Activated naive CD4-positive, alpha-beta T cell treated with Interleukin-2 at 50 U/mL for 16 hours (primary cell): ENCODE data around the gene CD81.

ENCODE experiments used
- DNase-seq: peaks from one replicate; pipeline ENCODE4 v3.0.0-alpha.2; 2020

CD81 gene

GRCh38 chr11:2408671-2409070 is 31.6 kb downstream of the CD81 start:
- no peak for DNase-seq

- no peak for DNase-seq
Observed at GRCh38 chr11:2409126-2409525, 32.0 kb downstream of the CD81 start.

DNA sequence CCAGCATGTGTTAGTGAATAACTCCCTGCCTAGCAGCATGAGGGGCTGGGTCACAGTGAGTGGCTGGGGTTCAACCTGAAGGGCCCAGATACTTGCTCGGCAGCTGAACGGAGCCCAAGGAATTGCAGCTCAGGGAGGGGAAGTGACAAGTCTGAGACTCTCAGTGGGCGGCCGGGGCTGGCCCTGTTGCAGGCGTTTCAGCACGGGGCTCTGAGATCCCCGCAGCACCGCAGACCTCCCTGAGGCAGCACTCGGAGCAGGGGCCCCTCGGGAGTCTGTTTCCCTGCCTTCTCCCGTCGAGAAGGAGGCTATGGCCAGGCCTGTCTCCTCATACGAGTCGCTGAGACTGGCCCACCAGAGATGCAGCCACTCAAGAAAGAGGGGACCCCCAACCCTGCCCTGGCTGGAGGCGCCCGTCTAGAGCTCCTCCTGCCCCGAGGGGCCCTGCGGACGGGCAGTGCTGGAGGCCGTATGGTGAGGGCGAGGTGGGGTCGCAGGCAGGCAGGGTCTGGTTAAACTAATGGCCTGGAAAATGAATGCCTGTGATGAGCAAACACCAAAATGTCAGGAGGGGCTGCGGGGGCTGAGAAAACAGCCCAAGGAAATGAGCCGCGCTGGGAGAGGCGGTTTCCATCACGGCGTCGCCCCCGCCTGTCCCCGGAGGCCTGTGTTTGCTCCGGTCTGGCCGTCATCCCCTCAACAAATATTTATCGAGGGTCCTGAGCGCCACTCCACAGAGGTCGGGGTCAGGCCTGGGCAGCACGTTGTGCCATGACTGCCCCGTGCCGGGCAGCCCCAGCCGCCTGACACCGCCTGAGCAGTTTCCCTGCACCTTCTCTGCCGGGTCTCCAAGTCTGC is 32.7 kb downstream of the CD81 start:
- DNase-seq = no peak

DNA sequence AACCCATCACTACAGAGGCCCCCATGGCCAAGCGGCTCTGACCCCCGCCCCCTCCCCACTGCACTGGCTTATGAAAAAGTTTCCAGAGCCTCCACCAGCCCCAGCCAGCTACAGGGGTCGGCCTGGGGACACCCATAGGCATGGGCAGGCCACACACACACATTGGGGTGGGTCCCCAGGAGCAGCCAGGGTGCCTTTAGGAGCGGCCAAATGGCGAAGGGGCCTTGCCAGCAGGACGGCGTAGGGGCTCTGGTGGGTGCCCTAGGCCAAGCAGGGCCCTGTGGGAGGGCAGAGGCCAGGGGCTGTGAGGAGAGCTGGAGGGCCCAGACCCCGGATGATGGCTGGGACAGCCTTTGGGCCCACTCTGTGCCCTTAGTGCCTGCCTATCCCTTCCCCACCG is 33.5 kb downstream of the CD81 start:
- no peak for DNase-seq

- no peak for DNase-seq
Observed at GRCh38 chr11:2411446-2412305, 34.6 kb downstream of the CD81 start.

GRCh38 chr11:2412323-2412722 is 35.2 kb downstream of the CD81 start:
- no peak for DNase-seq

DNA sequence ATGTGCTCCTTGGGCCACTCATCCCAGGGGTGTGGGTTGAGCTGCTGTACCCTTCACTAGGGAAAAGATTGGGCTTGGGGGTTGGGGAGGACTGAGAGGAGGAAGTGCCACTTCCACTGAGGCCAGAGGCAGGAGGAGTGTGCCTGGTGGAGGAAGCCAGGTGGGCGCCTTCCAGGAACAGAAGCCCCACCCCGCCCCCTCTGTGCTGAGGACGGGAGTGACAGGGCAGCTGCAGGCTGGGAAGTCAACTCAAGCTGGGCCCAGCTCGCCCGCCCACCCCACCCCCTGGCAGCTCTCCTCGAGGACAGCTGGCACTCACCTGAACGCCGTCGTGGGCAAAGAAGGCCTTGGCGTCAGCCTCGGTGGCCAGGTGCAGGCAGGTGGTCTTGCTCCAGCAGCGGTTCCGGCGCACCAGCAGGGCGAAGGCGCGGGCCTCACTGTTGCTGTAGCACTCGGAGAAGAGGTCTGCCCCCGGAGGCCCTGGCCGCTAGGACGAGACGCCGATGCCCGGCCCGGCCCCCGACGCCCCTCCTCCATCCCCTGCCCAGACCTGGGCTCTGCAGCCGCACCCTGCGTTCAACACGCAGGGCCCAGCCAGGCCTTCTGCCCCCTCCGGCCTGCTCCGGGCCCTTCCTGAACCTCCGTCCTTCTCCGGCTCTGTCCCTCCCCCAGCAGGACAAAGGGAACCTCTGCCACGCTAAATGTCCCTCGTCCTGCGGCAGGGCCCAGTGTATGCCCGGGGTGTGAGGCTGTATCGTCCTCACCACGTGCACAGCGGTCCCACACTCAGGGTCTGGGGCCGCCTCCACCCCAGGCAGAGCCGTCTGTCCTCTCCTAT is 36.9 kb downstream of the CD81 start:
- no peak for DNase-seq

- no peak for DNase-seq
Observed at GRCh38 chr11:2414616-2415015, 37.5 kb downstream of the CD81 start.

DNA sequence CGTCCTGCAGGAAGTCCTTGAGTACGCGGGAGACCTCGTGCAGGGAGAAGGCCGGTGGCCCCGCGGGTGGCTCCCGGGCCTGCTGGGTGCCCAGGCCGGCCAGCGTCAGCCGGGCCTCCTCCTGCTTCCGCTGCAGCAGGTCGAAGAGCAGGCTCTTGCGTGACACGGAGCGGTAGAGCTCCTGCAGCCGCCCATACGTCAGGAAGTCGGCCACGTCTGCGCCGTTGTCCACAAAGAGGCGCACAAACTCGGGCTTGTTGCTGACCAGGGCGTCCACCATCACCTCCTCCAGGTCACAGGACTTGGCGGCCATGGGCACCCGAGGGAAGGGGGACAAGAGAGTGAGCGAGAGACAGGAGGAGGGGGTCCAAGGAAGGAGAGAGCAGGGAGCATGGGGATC is 38.1 kb downstream of the CD81 start:
- no peak for DNase-seq

- DNase-seq = no peak
Observed at GRCh38 chr11:2415601-2416380, 38.7 kb downstream of the CD81 start.

GRCh38 chr11:2416765-2417164 is 39.7 kb downstream of the CD81 start:
- DNase-seq = no peak

GRCh38 chr11:2417856-2418692 is 41.0 kb downstream of the CD81 start:
- DNase-seq = no peak

GRCh38 chr11:2418693-2419360 is 41.7 kb downstream of the CD81 start:
- no peak for DNase-seq

DNA sequence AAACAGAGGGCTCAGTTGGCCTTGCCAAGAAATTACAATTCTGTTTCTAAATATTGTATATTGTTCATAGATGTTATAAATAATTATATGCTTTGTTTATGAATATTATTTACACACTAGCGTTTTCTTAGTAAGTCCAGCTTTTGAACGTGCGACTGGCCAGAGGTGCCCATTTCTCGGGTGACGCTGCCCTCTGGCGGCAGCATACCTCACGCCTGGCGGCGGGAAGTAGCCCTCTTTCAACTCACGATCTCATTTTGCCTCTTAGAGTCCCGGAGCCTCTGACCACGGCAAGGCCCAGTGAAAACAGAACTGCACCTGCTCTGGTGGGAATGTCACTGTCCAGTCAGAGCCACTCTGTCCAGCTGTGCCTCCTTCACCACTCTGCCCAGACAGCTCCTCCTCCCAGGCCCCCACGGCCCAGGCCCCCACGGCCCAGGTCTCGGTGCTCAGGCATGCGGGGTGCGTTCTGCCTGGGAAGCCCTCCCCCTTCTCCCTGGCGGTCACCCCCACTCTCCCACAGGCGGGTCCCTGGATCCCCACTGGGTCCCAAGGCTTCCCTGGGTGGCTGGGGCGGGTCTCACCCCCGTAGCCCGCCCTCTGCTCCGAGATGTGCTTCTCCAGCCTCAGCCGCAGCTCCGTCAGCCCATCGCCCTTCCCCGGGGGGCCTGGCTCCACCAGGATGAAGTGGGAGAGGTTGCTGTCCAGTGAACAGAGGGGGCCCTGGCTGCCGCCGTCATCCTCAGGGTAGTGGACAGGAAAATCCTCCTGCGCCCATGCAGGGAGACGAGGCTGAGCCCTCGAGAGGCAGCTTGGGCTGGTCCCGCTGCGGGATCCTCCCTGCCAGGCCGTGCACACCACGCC is 42.8 kb downstream of the CD81 start:
- peak; percentile 64 for DNase-seq

GRCh38 chr11:2420502-2421225 is 43.6 kb downstream of the CD81 start:
- peak; percentile 72 for DNase-seq

DNA sequence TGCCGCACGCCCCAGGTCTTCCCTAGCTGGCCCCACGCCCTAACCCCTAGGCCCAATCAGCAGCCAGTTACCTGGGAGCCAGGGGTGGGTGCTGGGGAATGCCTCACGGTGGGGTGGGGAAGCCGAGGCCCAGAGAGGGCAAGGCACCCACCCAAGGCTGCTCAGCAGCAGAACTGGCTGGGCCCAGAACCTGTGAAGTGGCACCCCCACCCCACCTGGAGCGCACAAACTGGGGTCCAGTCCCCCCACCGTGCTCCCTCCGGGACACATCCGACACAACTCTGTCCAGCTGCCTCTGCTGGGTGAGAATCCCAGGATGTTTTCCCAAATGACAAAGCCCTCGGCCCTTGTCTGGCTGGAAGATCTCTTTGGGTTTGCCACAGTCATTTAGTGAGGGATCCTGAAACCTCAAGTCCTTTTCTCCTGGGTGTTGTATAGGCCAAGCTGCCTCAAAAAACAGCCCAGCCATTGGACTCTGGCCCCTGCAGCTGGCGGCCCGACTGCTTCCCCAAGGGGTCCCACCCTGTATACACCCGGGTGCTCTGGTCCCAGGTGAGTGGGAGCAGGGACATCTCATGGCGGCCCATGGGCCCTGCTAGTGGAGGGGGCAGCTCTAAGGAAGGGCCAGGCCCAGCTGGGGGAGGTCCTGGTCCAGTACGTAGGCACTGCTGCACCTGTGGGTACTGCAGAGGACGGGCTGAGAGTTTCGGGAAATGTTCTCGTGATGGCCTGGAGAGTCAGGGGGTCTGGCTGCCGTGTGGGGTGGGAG is 44.3 kb downstream of the CD81 start:
- DNase-seq = no peak

DNA sequence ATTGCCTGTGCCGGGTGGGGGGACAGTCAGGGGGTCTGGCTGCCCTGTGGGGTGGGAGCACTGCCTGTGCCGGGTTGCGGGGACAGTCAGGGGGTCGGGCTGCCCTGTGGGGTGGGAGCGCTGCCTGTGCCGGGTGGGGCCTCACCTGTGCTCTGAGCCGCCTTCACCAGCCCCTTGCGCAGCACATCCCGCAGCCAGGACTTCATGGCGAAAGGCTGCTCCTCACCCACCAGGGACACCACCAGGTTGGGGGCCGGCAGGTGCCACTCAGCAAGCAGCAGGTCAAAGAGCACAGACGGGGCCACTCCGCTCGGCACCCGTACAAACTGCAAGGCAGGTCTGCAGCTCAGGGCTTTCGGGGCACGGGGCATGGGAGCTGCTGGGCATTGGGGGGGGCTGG is 44.9 kb downstream of the CD81 start:
- no peak for DNase-seq

- no peak for DNase-seq
Observed at GRCh38 chr11:2422461-2423156, 45.5 kb downstream of the CD81 start.
